Gastroesophageal sphincter (tissue), 4 donors: ENCODE data around the gene RTN4RL1. TPM values are rescaled to one million over a fixed set of nuclear protein-coding genes. Genes with fewer than 3 reads are reported as not detected.

Source experiments
- ATAC-seq: fragments of 150-250 bp; one replicate; pipeline ENCODE4 v1.9.1; 2016; ENCODE audit warnings: mild to moderate bottlenecking, moderate library complexity
- H3K27ac ChIP-seq, 4 donors: fragments of 200-600 bp; sonication (generic) in 3 of 4; 1 replicate in 3 of 4; 2 replicates in 1 of 4; pipeline ENCODE4 v1.5.1; 2016 to 2019
- H3K27me3 ChIP-seq: fragments of 200-600 bp; sonication (generic); one replicate; pipeline ENCODE4 v1.5.1; 2019
- H3K36me3 ChIP-seq, 2 donors: fragments of 200-600 bp; sonication (generic); one replicate each; pipeline ENCODE4 v1.5.1; 2019; ENCODE audit warnings: control low read depth in 1 of 2
- H3K4me1 ChIP-seq, 3 donors: fragments of 200-600 bp; sonication (generic); 1 replicate in 2 of 3; 2 replicates in 1 of 3; pipeline ENCODE4 v1.5.1; 2016 to 2019; ENCODE audit warnings: control low read depth in 2 of 3
- H3K4me3 ChIP-seq, 2 donors: fragments of 200-600 bp; sonication (generic); one replicate each; pipeline ENCODE4 v1.5.1; 2019; ENCODE audit warnings: mild to moderate bottlenecking in 1 of 2, moderate library complexity in 1 of 2
- H3K9me3 ChIP-seq, 3 donors: fragments of 200-600 bp; sonication (generic); one replicate each; pipeline ENCODE4 v1.5.1; 2017 to 2019; ENCODE audit warnings: control low read depth in 2 of 3
- EP300 ChIP-seq: sonication (generic); formaldehyde crosslinking; IDR thresholded peaks from one replicate; pipeline ENCODE4 v1.6.1; 2017; ENCODE audit warnings: antibody characterized with exemption, mild to moderate bottlenecking
- POLR2A ChIP-seq, 2 donors: fragments of 450-650 bp; IDR thresholded peaks; one replicate each; pipeline ENCODE4 v1.6.1; 2017; ENCODE audit warnings: antibody characterized with exemption in 2 of 2, mild to moderate bottlenecking in 2 of 2, moderate library complexity in 1 of 2
- POLR2AphosphoS5 ChIP-seq: sonication (generic); formaldehyde crosslinking; IDR thresholded peaks from one replicate; pipeline ENCODE4 v1.6.1; 2017; ENCODE audit warnings: antibody characterized with exemption
- WGBS, 2 donors: methylation state at CpG; one replicate each; pipeline ENCODE4 v1.1.5; 2018; ENCODE audit warnings: low coverage in 1 of 2; 5-methylcytosine and 5-hydroxymethylcytosine counted together
- total RNA-seq, 4 donors: library from RNA; depleted of rRNA; stranded (reverse); fragments of >200 nt; gene quantifications; one replicate each; pipeline ENCODE4 v1.1.0, GENCODE V29; 2016
- TF ChIP-seq, protein P1 (sequence below), 4 experiments: fragments of 200-600 bp in 2 of 4; fragments of 450-650 bp in 2 of 4; sonication (generic) in 1 of 4; IDR thresholded peaks; one replicate each; pipeline ENCODE4 v1.5.1; 2017 to 2019; ENCODE audit warnings: antibody characterized with exemption in 4 of 4, mild to moderate bottlenecking in 2 of 4, moderate library complexity in 2 of 4

RTN4RL1 gene
- total RNA-seq, 4 donors from 2014 or later = 0.58 to 0.81 (median 0.72) TPM; not detected in 1

DNA sequence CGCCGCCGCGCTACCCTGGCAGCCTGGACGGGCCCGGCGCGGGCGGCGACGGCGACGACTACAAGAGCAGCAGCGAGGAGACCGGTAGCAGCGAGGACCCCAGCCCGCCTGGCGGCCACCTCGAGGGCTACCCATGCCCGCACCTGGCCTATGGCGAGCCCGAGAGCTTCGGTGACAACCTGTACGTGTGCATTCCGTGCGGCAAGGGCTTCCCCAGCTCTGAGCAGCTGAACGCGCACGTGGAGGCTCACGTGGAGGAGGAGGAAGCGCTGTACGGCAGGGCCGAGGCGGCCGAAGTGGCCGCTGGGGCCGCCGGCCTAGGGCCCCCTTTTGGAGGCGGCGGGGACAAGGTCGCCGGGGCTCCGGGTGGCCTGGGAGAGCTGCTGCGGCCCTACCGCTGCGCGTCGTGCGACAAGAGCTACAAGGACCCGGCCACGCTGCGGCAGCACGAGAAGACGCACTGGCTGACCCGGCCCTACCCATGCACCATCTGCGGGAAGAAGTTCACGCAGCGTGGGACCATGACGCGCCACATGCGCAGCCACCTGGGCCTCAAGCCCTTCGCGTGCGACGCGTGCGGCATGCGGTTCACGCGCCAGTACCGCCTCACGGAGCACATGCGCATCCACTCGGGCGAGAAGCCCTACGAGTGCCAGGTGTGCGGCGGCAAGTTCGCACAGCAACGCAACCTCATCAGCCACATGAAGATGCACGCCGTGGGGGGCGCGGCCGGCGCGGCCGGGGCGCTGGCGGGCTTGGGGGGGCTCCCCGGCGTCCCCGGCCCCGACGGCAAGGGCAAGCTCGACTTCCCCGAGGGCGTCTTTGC is 32.8 kb upstream of the RTN4RL1 start:
- peaks cover 54% of the 10 kb centered on the region for H3K27me3 ChIP-seq
- no peak for ATAC-seq
- H3K27ac ChIP-seq = peak overlapping the region; percentile 5 to 95 (median 89)
- peaks cover 0 to 99% (median 24%) of the 10 kb centered on the region in 3 donors for H3K4me1 ChIP-seq
- no peak for TF ChIP-seq EP300
- peak in 1 of 2 donors; percentile 10 for TF ChIP-seq POLR2A (IDR thresholded peaks at IDR 0.05)
- 25% methylated on average over 4 of the region's 98 CpGs; no CpG with 5 or more reads in 1 of the 2 donors for WGBS, 2 donors
- peak overlapping the region in 1 of 2 donors; percentile 77 for H3K4me3 ChIP-seq
- H3K9me3 ChIP-seq = no peaks in the 10 kb centered on the region
- peaks cover 0 to 51% of the 10 kb centered on the region in 2 donors for H3K36me3 ChIP-seq

DNA sequence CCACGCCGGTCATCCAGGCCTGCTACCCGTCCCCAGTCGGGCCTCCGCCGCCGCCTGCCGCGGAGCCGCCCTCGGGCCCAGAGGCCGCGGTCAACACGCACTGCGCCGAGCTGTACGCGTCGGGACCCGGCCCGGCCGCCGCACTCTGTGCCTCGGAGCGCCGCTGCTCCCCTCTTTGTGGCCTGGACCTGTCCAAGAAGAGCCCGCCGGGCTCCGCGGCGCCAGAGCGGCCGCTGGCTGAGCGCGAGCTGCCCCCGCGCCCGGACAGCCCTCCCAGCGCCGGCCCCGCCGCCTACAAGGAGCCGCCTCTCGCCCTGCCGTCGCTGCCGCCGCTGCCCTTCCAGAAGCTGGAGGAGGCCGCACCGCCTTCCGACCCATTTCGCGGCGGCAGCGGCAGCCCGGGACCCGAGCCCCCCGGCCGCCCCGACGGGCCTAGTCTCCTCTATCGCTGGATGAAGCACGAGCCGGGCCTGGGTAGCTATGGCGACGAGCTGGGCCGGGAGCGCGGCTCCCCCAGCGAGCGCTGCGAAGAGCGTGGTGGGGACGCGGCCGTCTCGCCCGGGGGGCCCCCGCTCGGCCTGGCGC is 32.1 kb upstream of the RTN4RL1 start:
- TF ChIP-seq POLR2A (IDR thresholded peaks at IDR 0.05) (no peak), POLR2AphosphoS5 (no peak), EP300 (no peak)
- TF ChIP-seq, protein P1, sequence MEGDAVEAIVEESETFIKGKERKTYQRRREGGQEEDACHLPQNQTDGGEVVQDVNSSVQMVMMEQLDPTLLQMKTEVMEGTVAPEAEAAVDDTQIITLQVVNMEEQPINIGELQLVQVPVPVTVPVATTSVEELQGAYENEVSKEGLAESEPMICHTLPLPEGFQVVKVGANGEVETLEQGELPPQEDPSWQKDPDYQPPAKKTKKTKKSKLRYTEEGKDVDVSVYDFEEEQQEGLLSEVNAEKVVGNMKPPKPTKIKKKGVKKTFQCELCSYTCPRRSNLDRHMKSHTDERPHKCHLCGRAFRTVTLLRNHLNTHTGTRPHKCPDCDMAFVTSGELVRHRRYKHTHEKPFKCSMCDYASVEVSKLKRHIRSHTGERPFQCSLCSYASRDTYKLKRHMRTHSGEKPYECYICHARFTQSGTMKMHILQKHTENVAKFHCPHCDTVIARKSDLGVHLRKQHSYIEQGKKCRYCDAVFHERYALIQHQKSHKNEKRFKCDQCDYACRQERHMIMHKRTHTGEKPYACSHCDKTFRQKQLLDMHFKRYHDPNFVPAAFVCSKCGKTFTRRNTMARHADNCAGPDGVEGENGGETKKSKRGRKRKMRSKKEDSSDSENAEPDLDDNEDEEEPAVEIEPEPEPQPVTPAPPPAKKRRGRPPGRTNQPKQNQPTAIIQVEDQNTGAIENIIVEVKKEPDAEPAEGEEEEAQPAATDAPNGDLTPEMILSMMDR (IDR thresholded peaks at IDR 0.05) = no peak
- H3K4me3 ChIP-seq = peak overlapping the region in 1 of 2 donors; percentile 77
- H3K27ac ChIP-seq = peak overlapping the region in 3 of 4 donors; percentile 86 to 95 (median 92)
- H3K27me3 ChIP-seq = peaks cover 54% of the 10 kb centered on the region
- no peak for ATAC-seq
- no peaks in the 10 kb centered on the region for H3K9me3 ChIP-seq
- H3K4me1 ChIP-seq = peaks cover 0 to 92% (median 17%) of the 10 kb centered on the region in 3 donors
- H3K36me3 ChIP-seq = peaks cover 0 to 44% of the 10 kb centered on the region in 2 donors
- no CpG with 5 or more reads among the region's 81 CpGs for WGBS, 2 donors

DNA sequence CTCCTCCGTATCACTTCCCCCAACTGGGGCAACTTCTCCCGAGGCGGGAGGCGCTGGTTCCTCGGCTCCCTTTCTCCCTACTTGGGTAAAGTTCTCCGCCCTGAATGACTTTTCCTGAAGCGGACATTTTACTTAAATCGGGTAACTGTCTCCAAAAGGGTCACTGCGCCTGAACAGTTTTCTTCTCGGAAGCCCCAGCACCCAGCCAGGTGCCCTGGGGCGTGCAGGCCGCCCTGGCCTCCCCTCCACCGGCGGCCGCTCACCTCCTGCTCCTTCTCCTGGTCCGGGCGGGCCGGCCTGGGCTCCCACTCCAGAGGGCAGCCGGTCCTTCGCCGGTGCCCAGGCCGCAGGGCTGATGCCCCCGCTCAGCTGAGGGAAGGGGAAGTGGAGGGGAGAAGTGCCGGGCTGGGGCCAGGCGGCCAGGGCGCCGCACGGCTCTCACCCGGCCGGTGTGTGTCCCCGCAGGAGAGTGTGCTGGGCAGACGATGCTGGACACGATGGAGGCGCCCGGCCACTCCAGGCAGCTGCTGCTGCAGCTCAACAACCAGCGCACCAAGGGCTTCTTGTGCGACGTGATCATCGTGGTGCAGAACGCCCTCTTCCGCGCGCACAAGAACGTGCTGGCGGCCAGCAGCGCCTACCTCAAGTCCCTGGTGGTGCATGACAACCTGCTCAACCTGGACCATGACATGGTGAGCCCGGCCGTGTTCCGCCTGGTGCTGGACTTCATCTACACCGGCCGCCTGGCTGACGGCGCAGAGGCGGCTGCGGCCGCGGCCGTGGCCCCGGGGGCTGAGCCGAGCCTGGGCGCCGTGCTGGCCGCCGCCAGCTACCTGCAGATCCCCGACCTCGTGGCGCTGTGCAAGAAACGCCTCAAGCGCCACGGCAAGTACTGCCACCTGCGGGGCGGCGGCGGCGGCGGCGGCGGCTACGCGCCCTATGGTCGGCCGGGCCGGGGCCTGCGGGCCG is 31.4 kb upstream of the RTN4RL1 start:
- peaks cover 0 to 90% (median 11%) of the 10 kb centered on the region in 3 donors for H3K4me1 ChIP-seq

DNA sequence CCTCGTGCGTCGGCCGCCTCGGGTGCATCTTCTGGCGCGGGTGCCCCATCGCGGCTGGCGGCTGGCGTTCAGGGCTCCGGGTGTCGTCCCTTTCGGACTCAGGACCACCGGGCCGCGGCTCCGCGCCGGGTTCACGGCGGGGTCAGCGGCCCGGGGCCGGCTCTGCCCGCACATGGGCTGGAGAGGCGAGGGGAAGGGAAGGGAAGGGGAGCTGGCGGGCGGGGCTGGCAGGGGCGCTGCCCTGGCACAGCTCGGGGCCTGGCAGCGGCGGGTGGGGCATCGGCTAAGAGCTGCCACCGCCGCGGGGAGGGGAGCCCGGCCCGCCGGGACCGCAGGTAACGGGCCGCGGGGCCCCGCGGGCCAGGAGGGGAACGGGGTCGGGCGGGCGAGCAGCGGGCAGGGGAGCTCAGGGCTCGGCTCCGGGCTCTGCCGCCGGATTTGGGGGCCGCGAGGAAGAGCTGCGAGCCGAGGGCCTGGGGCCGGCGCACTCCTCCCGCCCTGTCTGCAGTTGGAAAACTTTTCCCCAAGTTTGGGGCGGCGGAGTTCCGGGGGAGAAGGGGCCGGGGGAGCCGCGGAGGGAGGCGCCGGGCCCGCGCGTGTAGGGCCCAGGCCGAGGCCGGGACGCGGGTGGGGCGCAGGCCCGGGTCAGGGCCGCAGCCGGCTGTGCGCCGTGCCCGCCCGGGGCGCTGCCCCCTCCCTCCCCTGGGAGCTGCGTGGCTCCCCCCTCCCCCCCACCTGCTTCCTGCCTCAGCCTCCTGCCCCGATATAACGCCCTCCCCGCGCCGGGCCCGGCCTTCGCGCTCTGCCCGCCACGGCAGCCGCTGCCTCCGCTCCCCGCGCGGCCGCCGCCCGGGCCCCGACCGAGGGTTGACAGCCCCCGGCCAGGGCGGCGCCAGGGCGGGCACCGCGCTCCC is 30.4 kb upstream of the RTN4RL1 start:
- H3K27me3 ChIP-seq = peaks cover 69% of the 10 kb centered on the region
- H3K27ac ChIP-seq = peak overlapping the region; percentile 77 to 95 (median 89)
- TF ChIP-seq POLR2AphosphoS5 (no peak), POLR2A (IDR thresholded peaks at IDR 0.05) (no peak), EP300 (no peak)
- TF ChIP-seq, protein P1 (IDR thresholded peaks at IDR 0.05) = no peak
- no peaks in the 10 kb centered on the region for H3K9me3 ChIP-seq
- ATAC-seq = no peak
- peak overlapping the region; percentile 42 to 77 for H3K4me3 ChIP-seq
- 40% methylated on average over 6 of the region's 113 CpGs; no CpG with 5 or more reads in 1 of the 2 donors for WGBS, 2 donors
- H3K4me1 ChIP-seq = peaks cover 0 to 90% (median 16%) of the 10 kb centered on the region in 3 donors
- peaks cover 0 to 32% of the 10 kb centered on the region in 2 donors for H3K36me3 ChIP-seq

More for the DNA sequence above, 31.4 kb upstream of the RTN4RL1 start:
- 23% methylated on average over 7 of the region's 85 CpGs; no CpG with 5 or more reads in 1 of the 2 donors for WGBS, 2 donors
- ATAC-seq = no peak
- H3K36me3 ChIP-seq = peaks cover 0 to 41% of the 10 kb centered on the region in 2 donors
- peak overlapping the region; percentile 44 to 95 (median 89) for H3K27ac ChIP-seq
- H3K4me3 ChIP-seq = peak overlapping the region; percentile 42 to 77
- H3K27me3 ChIP-seq = peaks cover 60% of the 10 kb centered on the region
- TF ChIP-seq POLR2A (IDR thresholded peaks at IDR 0.05) (peak in 1 of 2 donors; percentile 9), POLR2AphosphoS5 (no peak)
- TF ChIP-seq, protein P1 (IDR thresholded peaks at IDR 0.05) = peak in 1 of 4 experiments; percentile 5
- no peaks in the 10 kb centered on the region for H3K9me3 ChIP-seq
